ENCODE results near the gene WWP2.

- TF ChIP-seq CTCF (IDR thresholded peaks at IDR 0.05) (no peak), EZH2phosphoT487 (IDR thresholded peaks at IDR 0.05) (no peak), EZH2 (IDR thresholded peaks at IDR 0.05) (no peak)
Measured at GRCh38 chr16:69839240-69839688, 77.1 kb downstream of the WWP2 start.
